GM18498 (cell line): ENCODE measurements around the gene ANAPC1.
"Not testable (repeated sequence)": the region's sequence is repeated elsewhere in the genome, so short reads cannot be mapped to it uniquely, and the experiment has no call there.

ENCODE experiments used
- ATAC-seq: cut with Tn5 transposase; IDR thresholded peaks from one replicate; pipeline ENCODE4 v1.9.1; 2021; ENCODE audit warnings: mild to moderate bottlenecking, moderate library complexity; ENCODE audit not compliant: unreplicated experiment

The ANAPC1 gene

DNA sequence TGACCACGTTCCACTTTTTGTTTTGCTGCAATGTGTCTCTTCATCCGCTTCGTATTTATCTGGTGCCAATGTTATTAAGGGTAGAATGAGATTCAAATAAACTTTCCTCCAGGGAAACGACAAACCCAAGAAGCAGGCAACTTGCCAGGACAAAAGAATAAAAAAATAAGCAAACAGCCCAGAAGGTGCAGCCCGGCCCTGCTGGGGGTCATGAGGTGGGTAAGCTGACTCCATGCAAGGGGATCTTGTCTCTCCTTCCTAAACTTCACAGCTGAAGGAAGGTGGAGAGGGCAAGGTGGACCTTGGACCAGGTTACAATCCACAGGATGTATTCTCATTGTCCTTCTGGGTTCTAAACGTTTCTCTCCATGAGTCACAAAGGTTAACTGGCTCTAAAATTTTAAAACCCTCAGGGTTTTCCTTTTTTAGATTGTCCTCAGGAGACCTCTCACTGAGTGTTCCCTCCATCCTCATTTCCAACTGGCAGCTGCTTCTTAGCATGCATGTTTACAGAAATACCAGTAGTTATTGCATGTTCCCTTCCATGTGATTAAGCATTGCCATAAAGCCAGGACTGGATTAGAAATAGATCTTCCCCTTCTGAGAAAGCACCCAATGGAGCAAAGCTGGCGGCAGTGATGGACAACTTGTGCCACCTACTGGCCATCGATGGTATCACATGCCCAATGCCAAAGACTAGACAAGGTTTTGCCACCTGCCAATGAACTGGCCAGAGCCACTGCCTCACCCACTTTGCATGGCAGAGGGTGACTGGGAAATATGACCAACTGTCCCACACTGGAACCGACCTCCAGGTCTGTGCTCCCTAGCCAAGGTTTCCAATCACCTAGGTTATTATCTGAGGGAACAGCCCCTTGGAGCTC is 147.9 kb downstream of the ANAPC1 start:
- ATAC-seq: not testable (repeated sequence)

DNA sequence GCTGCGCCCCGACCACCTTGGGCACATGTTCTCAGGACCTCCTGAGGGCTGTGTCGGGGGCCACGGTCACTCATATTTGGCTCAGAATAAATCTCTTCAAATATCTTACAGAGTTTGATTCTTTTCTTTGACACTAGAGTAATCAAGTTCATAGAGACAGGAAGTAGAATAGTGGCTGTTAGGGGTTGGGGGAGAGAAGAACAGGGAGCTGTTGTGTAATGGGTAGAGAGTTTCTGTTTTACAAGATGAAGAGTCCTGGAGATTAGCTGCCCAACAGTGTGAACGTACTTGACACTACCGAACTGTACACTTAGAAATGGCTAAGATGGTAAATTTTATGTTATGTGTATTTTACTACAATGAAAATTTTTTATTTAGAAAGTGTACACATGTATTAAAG is 148.6 kb downstream of the ANAPC1 start:
- not testable (repeated sequence) for ATAC-seq

DNA sequence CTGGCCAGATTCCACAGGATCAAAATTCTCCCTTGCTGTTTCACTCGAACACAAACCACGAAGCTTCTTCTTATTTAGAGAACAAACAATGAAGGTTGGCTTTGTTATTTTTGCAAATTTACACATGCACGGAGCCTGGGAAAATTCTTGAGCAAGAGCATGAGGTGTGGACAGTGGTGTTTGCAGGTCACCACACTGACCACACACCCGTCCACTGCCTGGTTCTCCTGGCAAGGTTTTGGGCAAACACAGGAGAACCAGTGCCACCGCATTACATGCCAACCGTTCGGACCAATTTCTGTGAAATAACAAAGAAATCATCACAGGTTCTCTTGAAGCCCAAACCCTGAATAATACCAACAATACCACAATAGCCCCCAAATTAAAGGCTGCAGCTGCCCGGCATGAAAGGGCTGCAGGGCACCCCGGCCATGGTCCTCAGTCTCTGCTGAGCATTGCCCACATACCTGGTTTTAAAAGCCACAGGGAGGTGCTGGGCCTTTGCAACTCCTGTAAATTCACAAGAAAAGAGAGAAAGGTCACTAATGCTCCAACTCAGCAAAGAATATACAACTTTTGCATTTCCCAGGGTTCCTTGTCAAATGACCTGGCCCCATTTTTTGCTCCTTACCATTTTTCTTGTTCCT is 154.1 kb downstream of the ANAPC1 start:
- not testable (repeated sequence) for ATAC-seq

DNA sequence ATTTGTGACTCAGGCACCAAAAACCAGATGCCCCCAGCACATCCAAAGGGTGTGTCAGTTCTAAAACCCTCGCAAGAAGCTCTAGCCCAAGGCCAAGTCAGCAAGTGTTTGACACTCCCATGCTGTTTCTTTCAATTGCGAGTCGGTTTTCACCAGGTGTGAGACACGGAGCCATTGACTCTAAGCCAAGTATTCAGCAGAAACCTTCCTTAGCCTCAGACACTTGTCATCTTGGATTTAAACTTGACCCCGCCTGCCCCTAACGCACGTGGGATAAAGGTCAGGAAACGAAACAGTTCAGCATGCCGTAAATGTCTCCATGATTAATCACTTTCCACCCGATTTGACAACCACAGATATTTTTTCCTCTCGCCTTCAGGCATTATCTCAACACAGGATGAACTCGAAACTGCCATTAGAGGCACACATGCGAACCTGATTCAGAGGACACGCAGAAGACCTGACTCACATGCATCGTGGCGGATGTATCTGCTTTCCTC is 156.3 kb downstream of the ANAPC1 start:
- not testable (repeated sequence) for ATAC-seq

DNA sequence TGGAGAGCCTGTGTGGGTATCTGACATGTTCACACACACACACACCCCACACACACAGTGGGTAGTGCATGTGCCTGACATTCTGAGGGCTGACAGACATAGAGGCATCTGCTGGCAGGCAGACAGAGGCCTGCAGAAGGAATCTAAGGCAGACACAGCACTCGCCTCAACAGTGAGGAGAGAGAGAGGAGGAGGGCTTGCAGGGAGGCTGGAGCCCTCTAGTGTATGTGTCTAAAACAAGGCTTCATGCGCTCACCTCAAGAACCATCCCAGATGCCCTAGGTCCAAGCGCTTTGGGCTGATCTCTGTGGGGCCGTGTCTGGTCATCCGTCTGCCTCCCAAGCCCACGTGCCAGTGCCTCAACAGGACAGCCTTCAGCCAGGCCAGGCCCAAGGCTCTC is 158.3 kb downstream of the ANAPC1 start:
- ATAC-seq: peak; percentile 64

DNA sequence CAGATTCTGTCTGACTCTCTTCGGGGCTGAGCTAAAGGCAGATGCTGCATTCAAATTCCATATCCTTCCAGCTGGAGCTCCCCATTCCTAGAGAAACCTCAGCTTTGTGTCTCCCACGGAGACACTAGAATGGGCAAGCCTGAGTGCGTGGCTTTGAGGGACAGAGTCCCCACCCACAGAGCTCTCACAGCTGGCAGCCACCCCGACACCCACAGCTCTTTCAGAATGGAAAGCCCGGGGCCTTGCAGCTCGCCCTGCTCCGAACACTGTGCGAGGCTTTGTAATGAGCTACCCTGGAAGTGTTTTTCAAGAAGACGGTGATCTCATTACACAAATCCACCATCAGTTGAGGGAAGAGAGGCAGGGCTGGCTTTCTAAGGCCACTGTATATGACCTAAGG is 164.4 kb downstream of the ANAPC1 start:
- not testable (repeated sequence) for ATAC-seq
